Keratinocyte (primary cell): ENCODE results near the gene CCDC74A.

ENCODE experiments used
- EZH2 ChIP-seq: IDR thresholded peaks from one replicate; pipeline ENCODE4 v1.6.1; 2012; ENCODE audit warnings: inconsistent platforms, mild to moderate bottlenecking, low read length, moderate library complexity
- TF ChIP-seq, protein P1 (sequence below), 3 experiments: IDR thresholded peaks in 1 of 3; conservative IDR thresholded peaks in 1 of 3; optimal IDR thresholded peaks in 1 of 3; 2 replicates in 2 of 3; 3 replicates in 1 of 3; pipeline versions ENCODE3 to v1.5.1; 2011; ENCODE audit warnings: low read length in 3 of 3, mild to moderate bottlenecking in 3 of 3, moderate library complexity in 2 of 3, control low read depth in 1 of 3, inconsistent platforms in 1 of 3; ENCODE audit not compliant: insufficient read depth in 2 of 3; ENCODE audit errors: extremely low read depth in 1 of 3

DNA sequence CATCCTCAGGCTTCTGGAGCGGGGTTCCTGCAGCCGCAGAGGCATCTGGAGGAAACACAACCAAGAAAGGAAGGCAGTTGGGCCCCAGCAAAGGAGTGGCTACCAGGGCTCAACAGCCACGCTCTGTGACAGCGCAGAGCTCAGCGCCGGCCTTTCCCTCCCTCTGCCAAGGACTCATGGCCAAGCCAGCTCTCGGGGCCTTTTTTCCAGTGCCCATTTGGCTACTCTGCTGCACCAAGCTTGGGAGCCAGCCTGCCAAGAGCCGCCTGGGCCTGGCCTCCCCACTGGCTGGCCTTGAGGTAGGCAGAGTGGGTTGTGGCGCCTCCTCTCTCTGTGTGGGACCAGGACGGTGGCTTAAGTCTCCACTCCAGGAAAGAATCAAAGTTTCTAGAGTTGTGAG lies 7.2 kb upstream of the CCDC74A start:
- TF ChIP-seq, protein P1, sequence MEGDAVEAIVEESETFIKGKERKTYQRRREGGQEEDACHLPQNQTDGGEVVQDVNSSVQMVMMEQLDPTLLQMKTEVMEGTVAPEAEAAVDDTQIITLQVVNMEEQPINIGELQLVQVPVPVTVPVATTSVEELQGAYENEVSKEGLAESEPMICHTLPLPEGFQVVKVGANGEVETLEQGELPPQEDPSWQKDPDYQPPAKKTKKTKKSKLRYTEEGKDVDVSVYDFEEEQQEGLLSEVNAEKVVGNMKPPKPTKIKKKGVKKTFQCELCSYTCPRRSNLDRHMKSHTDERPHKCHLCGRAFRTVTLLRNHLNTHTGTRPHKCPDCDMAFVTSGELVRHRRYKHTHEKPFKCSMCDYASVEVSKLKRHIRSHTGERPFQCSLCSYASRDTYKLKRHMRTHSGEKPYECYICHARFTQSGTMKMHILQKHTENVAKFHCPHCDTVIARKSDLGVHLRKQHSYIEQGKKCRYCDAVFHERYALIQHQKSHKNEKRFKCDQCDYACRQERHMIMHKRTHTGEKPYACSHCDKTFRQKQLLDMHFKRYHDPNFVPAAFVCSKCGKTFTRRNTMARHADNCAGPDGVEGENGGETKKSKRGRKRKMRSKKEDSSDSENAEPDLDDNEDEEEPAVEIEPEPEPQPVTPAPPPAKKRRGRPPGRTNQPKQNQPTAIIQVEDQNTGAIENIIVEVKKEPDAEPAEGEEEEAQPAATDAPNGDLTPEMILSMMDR (optimal IDR thresholded peaks at IDR 0.05 in 1 of 3, IDR thresholded peaks at IDR 0.05 in 1 of 3, conservative IDR thresholded peaks at IDR 0.05 in 1 of 3; ENCODE audit: extremely low read depth in 1 of 3, insufficient read depth in 2 of 3, low read length in 3 of 3) = no peak
- no peak for TF ChIP-seq EZH2
